Hepatocyte (in vitro differentiated cells): ENCODE data around the gene AP3S2. TPM values are rescaled to one million over a fixed set of nuclear protein-coding genes. Genes with fewer than 3 reads are reported as not detected.

Experiments used
- DNase-seq: peaks from one replicate; pipeline ENCODE4 v3.0.0-alpha.2; 2016; ENCODE audit warnings: low spot score
- H2AFZ ChIP-seq: fragments of 200-600 bp; sonication (generic); 2 replicates; pipeline ENCODE4 v1.6.0; 2016; ENCODE audit warnings: antibody characterized with exemption, mild to moderate bottlenecking
- H3K27ac ChIP-seq: fragments of 200-600 bp; sonication (generic); 2 replicates; pipeline ENCODE4 v1.5.1; 2016; ENCODE audit warnings: mild to moderate bottlenecking
- H3K27me3 ChIP-seq: fragments of 200-600 bp; sonication (generic); 2 replicates; pipeline ENCODE4 v1.6.1; 2016
- H3K36me3 ChIP-seq: fragments of 200-600 bp; sonication (generic); replicated peaks from 2 replicates; pipeline ENCODE4 v1.5.1; 2016; ENCODE audit warnings: low read depth; ENCODE audit not compliant: insufficient read depth
- H3K4me1 ChIP-seq: fragments of 200-600 bp; sonication (generic); 2 replicates; pipeline ENCODE4 v1.5.1; 2016; ENCODE audit warnings: mild to moderate bottlenecking, moderate library complexity; ENCODE audit not compliant: insufficient read depth
- H3K4me2 ChIP-seq: fragments of 200-600 bp; sonication (generic); 2 replicates; pipeline ENCODE4 v1.6.0; 2016
- H3K4me3 ChIP-seq: fragments of 200-600 bp; sonication (generic); 2 replicates; pipeline ENCODE4 v1.5.1; 2016; ENCODE audit warnings: mild to moderate bottlenecking
- H3K79me2 ChIP-seq: fragments of 200-600 bp; sonication (generic); 2 replicates; pipeline ENCODE4 v1.6.0; 2017; ENCODE audit warnings: mild to moderate bottlenecking
- H3K9me2 ChIP-seq: fragments of 200-600 bp; sonication (generic); replicated peaks from 2 replicates; pipeline ENCODE4 v1.6.0; 2017; ENCODE audit warnings: mild to moderate bottlenecking; ENCODE audit not compliant: insufficient read depth
- H3K9me3 ChIP-seq: fragments of 200-600 bp; sonication (generic); 2 replicates; pipeline ENCODE4 v1.5.1; 2016; ENCODE audit warnings: low read depth, mild to moderate bottlenecking
- H4K20me1 ChIP-seq: fragments of 200-600 bp; sonication (generic); 2 replicates; pipeline ENCODE4 v1.6.0; 2016; ENCODE audit warnings: mild to moderate bottlenecking; ENCODE audit not compliant: insufficient read depth, poor library complexity, severe bottlenecking
- EZH2 ChIP-seq: fragments of 200-600 bp; sonication (generic); IDR thresholded peaks from 2 replicates; pipeline ENCODE4 v1.6.1; 2016; ENCODE audit warnings: antibody characterized with exemption, mild to moderate bottlenecking, borderline replicate concordance
- EZH2phosphoT487 ChIP-seq: fragments of 200-600 bp; sonication (generic); IDR thresholded peaks from one replicate; pipeline ENCODE4 v1.6.1; 2018; ENCODE audit warnings: antibody characterized with exemption, mild to moderate bottlenecking, low read depth, moderate library complexity; ENCODE audit not compliant: unreplicated experiment, severe bottlenecking
- WGBS: methylation state at CpG from one replicate; pipeline ENCODE4 v1.1.6; 2016; ENCODE audit warnings: low lambda C conversion rate; ENCODE audit errors: missing lambda C conversion rate; 5-methylcytosine and 5-hydroxymethylcytosine counted together
- polyA plus RNA-seq: library from polyadenylated mRNA; unstranded; fragments of >200 nt; fragmentation: Nextera tagmentation; extraction: Ambion mirVana; gene quantifications from 2 replicates; pipeline ENCODE4 v1.2.1, GENCODE V29; 2016
- total RNA-seq: library from RNA; depleted of rRNA; stranded (reverse); fragments of >200 nt; gene quantifications from 2 replicates; pipeline ENCODE4 v1.2.3, GENCODE V29; 2014
- TF ChIP-seq, protein P1 (sequence below): fragments of 200-600 bp; sonication (generic); IDR thresholded peaks from 2 replicates; pipeline ENCODE4 v1.5.1; 2016; ENCODE audit warnings: antibody characterized with exemption, mild to moderate bottlenecking; ENCODE audit not compliant: poor library complexity

AP3S2 gene
- total and polyA plus RNA-seq, 2 experiments from 2014 or later = 14.2 to 61.2 TPM

DNA sequence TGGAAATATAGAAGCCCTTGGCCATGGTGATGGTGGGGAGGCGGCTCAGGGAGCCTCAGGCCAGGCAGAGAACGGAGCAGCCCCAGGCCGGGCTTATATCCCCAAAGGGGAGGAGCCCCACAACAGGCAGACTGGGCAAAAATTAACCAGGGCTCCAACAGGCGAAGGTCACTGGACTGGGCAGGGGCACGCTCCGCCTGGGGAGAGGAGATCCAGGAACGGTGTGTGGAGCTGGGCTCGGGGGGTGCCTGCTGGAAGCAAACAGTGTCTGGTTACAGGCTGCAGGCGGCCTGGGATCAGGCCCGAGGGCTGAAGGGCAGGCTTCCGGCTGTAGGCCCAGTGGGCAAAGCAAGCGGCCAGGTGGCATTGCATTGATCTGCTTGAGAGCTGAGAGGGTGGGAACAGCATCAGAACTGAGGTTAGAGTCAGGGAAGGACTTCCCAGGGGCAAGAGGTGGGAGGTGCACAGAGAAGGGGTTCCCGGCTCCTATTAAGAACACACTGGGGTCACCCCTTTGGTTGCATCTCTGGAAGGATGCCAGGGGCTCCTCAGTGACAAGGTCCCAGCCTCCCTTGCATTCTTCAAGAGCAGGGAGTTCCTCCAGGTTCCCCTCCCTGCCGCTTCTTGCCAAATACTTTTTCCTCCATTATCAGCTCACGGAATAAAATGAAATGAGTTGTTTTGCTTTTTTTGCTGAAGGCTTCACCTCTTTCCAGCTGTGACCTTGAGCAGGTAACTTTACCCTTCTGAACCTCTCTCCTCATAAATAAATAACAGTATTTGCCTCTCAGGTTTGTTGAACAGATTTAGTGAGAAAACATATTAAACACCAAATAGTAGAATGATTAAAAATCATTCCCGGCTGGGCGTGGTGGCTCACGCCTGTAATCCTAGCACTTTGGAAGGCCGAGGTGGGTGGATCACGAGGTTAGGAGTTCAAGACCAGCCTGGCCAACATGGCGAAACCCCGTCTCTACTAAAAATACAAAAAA is 86.9 kb downstream of the AP3S2 start:
- Histone ChIP-seq H3K4me1 (peaks cover 19% of the 10 kb centered on the region), H3K9me2 (no peaks in the 10 kb centered on the region), H3K27ac (peak overlapping the region; percentile 27), H3K36me3 (no peaks in the 10 kb centered on the region), H3K4me3 (no peak overlapping the region), H3K79me2 (peaks cover 17% of the 10 kb centered on the region), H2AFZ (no peak overlapping the region), H3K9me3 (no peaks in the 10 kb centered on the region), H3K4me2 (peak overlapping the region; percentile 20), H4K20me1 (no peaks in the 10 kb centered on the region), H3K27me3 (no peaks in the 10 kb centered on the region)
- peak; percentile 65 for DNase-seq
- TF ChIP-seq, protein P1, sequence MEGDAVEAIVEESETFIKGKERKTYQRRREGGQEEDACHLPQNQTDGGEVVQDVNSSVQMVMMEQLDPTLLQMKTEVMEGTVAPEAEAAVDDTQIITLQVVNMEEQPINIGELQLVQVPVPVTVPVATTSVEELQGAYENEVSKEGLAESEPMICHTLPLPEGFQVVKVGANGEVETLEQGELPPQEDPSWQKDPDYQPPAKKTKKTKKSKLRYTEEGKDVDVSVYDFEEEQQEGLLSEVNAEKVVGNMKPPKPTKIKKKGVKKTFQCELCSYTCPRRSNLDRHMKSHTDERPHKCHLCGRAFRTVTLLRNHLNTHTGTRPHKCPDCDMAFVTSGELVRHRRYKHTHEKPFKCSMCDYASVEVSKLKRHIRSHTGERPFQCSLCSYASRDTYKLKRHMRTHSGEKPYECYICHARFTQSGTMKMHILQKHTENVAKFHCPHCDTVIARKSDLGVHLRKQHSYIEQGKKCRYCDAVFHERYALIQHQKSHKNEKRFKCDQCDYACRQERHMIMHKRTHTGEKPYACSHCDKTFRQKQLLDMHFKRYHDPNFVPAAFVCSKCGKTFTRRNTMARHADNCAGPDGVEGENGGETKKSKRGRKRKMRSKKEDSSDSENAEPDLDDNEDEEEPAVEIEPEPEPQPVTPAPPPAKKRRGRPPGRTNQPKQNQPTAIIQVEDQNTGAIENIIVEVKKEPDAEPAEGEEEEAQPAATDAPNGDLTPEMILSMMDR = no peak
- TF ChIP-seq EZH2 = no peak
- TF ChIP-seq EZH2phosphoT487 = no peak
- WGBS = 66% methylated on average over 22 of the region's 22 CpGs

- H3K4me2 ChIP-seq = peak overlapping the region; percentile 20
- H3K27ac ChIP-seq = no peak overlapping the region
- no peaks in the 10 kb centered on the region for H3K9me3 ChIP-seq
- no peaks in the 10 kb centered on the region for H4K20me1 ChIP-seq
- DNase-seq = no peak
- H3K9me2 ChIP-seq = no peaks in the 10 kb centered on the region
- TF ChIP-seq EZH2 = no peak
- no peak for TF ChIP-seq EZH2phosphoT487
- TF ChIP-seq, protein P1 = no peak
- peaks cover 17% of the 10 kb centered on the region for H3K79me2 ChIP-seq
- whole genome bisulfite sequencing = 93% methylated on average over 21 of the region's 21 CpGs
- no peaks in the 10 kb centered on the region for H3K27me3 ChIP-seq
- H2AFZ ChIP-seq = no peak overlapping the region
- H3K36me3 ChIP-seq = no peaks in the 10 kb centered on the region
- peaks cover 19% of the 10 kb centered on the region for H3K4me1 ChIP-seq
- no peak overlapping the region for H3K4me3 ChIP-seq
These were observed 87.6 kb downstream of the AP3S2 start for GRCh38 chr15:89806210-89806558.

DNA sequence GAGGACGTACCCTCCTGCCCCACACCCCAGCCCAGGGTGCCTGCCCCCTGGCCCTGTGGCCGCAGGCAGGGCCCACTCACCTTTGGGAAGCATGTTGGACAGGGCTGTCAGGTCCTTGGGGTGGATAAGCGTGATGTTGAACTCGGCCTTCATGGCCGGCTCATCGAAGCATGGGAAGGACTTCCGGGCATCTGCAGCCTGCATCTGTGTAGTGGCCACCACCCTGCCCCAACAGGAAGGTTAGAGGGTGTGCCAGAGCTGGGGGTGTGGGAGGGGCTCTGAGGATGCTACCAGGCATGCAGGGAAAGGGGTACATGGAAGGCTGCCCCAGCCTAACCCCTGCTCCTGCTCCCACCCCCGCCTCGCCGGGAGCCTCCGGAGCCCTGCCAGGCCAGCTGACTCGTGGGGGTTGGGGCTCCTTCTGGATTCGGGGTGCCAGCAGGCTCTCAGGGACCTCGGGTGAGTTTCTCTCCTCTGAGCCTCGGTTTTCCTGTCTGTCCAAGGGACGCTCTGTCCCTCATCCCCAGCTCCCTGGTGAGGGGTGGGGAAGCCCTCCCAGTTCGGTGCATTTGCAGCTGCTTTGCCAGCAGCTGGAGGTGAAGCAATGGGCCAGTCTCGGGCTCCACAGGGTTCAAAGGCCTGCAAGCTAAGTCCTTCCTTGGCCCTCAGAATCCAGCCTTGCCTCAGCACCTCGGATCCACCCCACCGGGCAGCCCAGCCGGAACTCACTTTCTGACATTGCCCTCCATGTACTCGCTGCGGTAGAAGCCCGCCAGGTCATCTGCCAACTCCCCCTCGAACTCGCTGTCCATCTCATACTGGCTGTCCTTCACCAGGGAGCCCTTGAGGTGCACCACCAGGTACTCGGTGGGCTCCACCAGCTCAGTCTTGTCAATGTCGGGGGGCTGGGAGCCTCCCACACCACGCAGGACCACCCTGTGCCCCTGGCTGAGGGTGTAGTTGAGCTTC is 88.3 kb downstream of the AP3S2 start:
- Histone ChIP-seq H3K79me2 (peaks cover 14% of the 10 kb centered on the region), H4K20me1 (no peaks in the 10 kb centered on the region), H3K9me2 (no peaks in the 10 kb centered on the region), H3K9me3 (no peaks in the 10 kb centered on the region), H3K4me3 (no peak overlapping the region), H3K4me1 (peaks cover 19% of the 10 kb centered on the region), H3K4me2 (peak overlapping the region; percentile 20), H3K27ac (no peak overlapping the region), H3K27me3 (no peaks in the 10 kb centered on the region), H3K36me3 (no peaks in the 10 kb centered on the region), H2AFZ (no peak overlapping the region)
- WGBS = 97% methylated on average over 27 of the region's 29 CpGs
- no peak for TF ChIP-seq EZH2phosphoT487
- TF ChIP-seq, protein P1 = no peak
- TF ChIP-seq EZH2 = no peak
- no peak for DNase-seq
